ENCODE measurements around the gene SMC3. TPM values are rescaled to one million over a fixed set of nuclear protein-coding genes. Genes with fewer than 3 reads are reported as not detected.

Gene SMC3
- 10 to 100 TPM; 25.6 to 38.8 TPM for total RNA-seq

GRCh38 chr10:110567201-110568054 lies at the start of gene SMC3:
SMC3 (plus strand) TSS chr10:110567695; CDS start chr10:110567817, 122 bp downstream.
- peak; percentile 83 for DNase-seq (ENCODE audit: low spot score)
- Histone ChIP-seq H3K4me1 (replicated peaks) (no peaks in the 10 kb centered on the region), H3K27me3 (replicated peaks; ENCODE audit: insufficient read depth) (no peaks in the 10 kb centered on the region), H3K9me3 (no peaks in the 10 kb centered on the region), H3K27ac (peak within 1 kb of the TSS; percentile 76 to 88), H3K4me3 (peak within 1 kb of the TSS; percentile 67 to 94), H3K36me3 (no peaks in the 10 kb centered on the region)
- TF ChIP-seq POLR2A (IDR thresholded peaks at IDR 0.05): peak; percentile 30
- no peak for TF ChIP-seq CTCF (IDR thresholded peaks at IDR 0.05)
- TF ChIP-seq POLR2AphosphoS5 (IDR thresholded peaks at IDR 0.05): peak; percentile 87
- intact Hi-C loops (cut with DNase I): loop anchor here (5.0 to 10.0 kb wide), 3 partner anchors 65 to 353 kb away; no protein-coding TSS in a partner anchor
- WGBS: 0% methylated on average over 56 of the region's 64 CpGs

- H3K36me3 ChIP-seq: no peaks in the 10 kb centered on the region
- TF ChIP-seq CTCF (IDR thresholded peaks at IDR 0.05) (no peak), POLR2A (IDR thresholded peaks at IDR 0.05) (no peak), POLR2AphosphoS5 (IDR thresholded peaks at IDR 0.05) (no peak)
- no peaks in the 10 kb centered on the region for H3K9me3 ChIP-seq
- intact Hi-C loops (cut with DNase I): no loop called here
- no peaks in the 10 kb centered on the region for H3K27me3 ChIP-seq (replicated peaks; ENCODE audit: insufficient read depth)
- H3K4me3 ChIP-seq: no peak overlapping the region
- H3K4me1 ChIP-seq (replicated peaks): no peaks in the 10 kb centered on the region
- no peak overlapping the region for H3K27ac ChIP-seq
- DNase-seq (ENCODE audit: low spot score): no peak
- 89% methylated on average over 4 of the region's 4 CpGs for WGBS
Observed at GRCh38 chr10:110522365-110522988, 45.0 kb upstream of the SMC3 start.

GRCh38 chr10:110523736-110524135 lies 43.8 kb upstream of the SMC3 start:
- 81% methylated on average over 3 of the region's 3 CpGs for WGBS
- no peaks in the 10 kb centered on the region for H3K27me3 ChIP-seq (replicated peaks; ENCODE audit: insufficient read depth)
- no peaks in the 10 kb centered on the region for H3K4me1 ChIP-seq (replicated peaks)
- H3K9me3 ChIP-seq: no peaks in the 10 kb centered on the region
- H3K4me3 ChIP-seq: no peak overlapping the region
- no peak for TF ChIP-seq POLR2AphosphoS5 (IDR thresholded peaks at IDR 0.05)
- no peak for TF ChIP-seq CTCF (IDR thresholded peaks at IDR 0.05)
- no peak for TF ChIP-seq POLR2A (IDR thresholded peaks at IDR 0.05)
- no peak overlapping the region for H3K27ac ChIP-seq
- H3K36me3 ChIP-seq: no peaks in the 10 kb centered on the region
- intact Hi-C loops (cut with DNase I): no loop called here
- no peak for DNase-seq (ENCODE audit: low spot score)

GRCh38 chr10:110524179-110524858 lies 43.2 kb upstream of the SMC3 start:
- WGBS: 86% methylated on average over 3 of the region's 3 CpGs
- Histone ChIP-seq H3K9me3 (no peaks in the 10 kb centered on the region), H3K27ac (no peak overlapping the region), H3K4me1 (replicated peaks) (no peaks in the 10 kb centered on the region), H3K36me3 (no peaks in the 10 kb centered on the region), H3K27me3 (replicated peaks; ENCODE audit: insufficient read depth) (no peaks in the 10 kb centered on the region), H3K4me3 (no peak overlapping the region)
- TF ChIP-seq CTCF (IDR thresholded peaks at IDR 0.05): no peak
- no peak for TF ChIP-seq POLR2A (IDR thresholded peaks at IDR 0.05)
- TF ChIP-seq POLR2AphosphoS5 (IDR thresholded peaks at IDR 0.05): no peak
- DNase-seq (ENCODE audit: low spot score): no peak
- intact Hi-C loops (cut with DNase I): no loop called here
